GM18861 (cell line): Measurements from ENCODE around the gene TRAPPC2.
A peak's percentile ranks its signal among the peaks of the same experiment; 100 is the strongest.
"Not testable (repeated sequence)": the region's sequence is repeated elsewhere in the genome, so short reads cannot be mapped to it uniquely, and the experiment has no call there.

Experiments used
- ATAC-seq: cut with Tn5 transposase; IDR thresholded peaks from one replicate; pipeline ENCODE4 v1.9.1; 2021; ENCODE audit not compliant: unreplicated experiment

Gene TRAPPC2

GRCh38 chrX:13699183-13699826, 35.1 kb downstream of the TRAPPC2 start:
- ATAC-seq = peak; percentile 48

- no peak for ATAC-seq
Observed at GRCh38 chrX:13698432-13698831, 36.0 kb downstream of the TRAPPC2 start.

GRCh38 chrX:13697976-13698375, 36.4 kb downstream of the TRAPPC2 start:
- no peak for ATAC-seq

GRCh38 chrX:13697455-13697854, 37.0 kb downstream of the TRAPPC2 start:
- ATAC-seq = peak; percentile 50

GRCh38 chrX:13695601-13696115, 38.8 kb downstream of the TRAPPC2 start:
- no peak for ATAC-seq

GRCh38 chrX:13694983-13695382, 39.4 kb downstream of the TRAPPC2 start:
- no peak for ATAC-seq

- ATAC-seq = no peak
Observed at GRCh38 chrX:13694359-13694758, 40.1 kb downstream of the TRAPPC2 start.

GRCh38 chrX:13693341-13693961, 41.0 kb downstream of the TRAPPC2 start:
- ATAC-seq = no peak

- no peak for ATAC-seq
Observed at GRCh38 chrX:13692771-13693231, 41.6 kb downstream of the TRAPPC2 start.

- no peak for ATAC-seq
Observed at GRCh38 chrX:13691841-13692371, 42.5 kb downstream of the TRAPPC2 start.

GRCh38 chrX:13690836-13691235, 43.6 kb downstream of the TRAPPC2 start:
- ATAC-seq = no peak

GRCh38 chrX:13689741-13690211, 44.6 kb downstream of the TRAPPC2 start:
- no peak for ATAC-seq

GRCh38 chrX:13688958-13689740, 45.3 kb downstream of the TRAPPC2 start, which contains the start of gene RAB9A:
Gene RAB9A, plus strand, starts transcription at chrX:13689128. Its CDS starts 19,619 bp downstream, at chrX:13708747.
- no peak for ATAC-seq

- ATAC-seq = no peak
Observed at GRCh38 chrX:13688384-13688957, 45.9 kb downstream of the TRAPPC2 start.

GRCh38 chrX:13687203-13687602, 47.2 kb downstream of the TRAPPC2 start:
- ATAC-seq = no peak

GRCh38 chrX:13685126-13685763, 49.2 kb downstream of the TRAPPC2 start:
- no peak for ATAC-seq

GRCh38 chrX:13684361-13684760, 50.1 kb downstream of the TRAPPC2 start:
- ATAC-seq = no peak

GRCh38 chrX:13681595-13681994, 52.8 kb downstream of the TRAPPC2 start:
- no peak for ATAC-seq

- ATAC-seq = not testable (repeated sequence)
Observed at GRCh38 chrX:13679700-13680099, 54.7 kb downstream of the TRAPPC2 start.

- no peak for ATAC-seq
Observed at GRCh38 chrX:13676885-13677284, 57.5 kb downstream of the TRAPPC2 start.
